GM10266 (cell line): ENCODE data around the gene DLL4.

Source experiments
- DNase-seq: peaks from one replicate; pipeline ENCODE4 v3.0.0; 2012; ENCODE audit errors: extremely low spot score
- CTCF ChIP-seq: IDR thresholded peaks from 2 replicates; pipeline ENCODE4 v1.5.1; 2012; ENCODE audit warnings: mild to moderate bottlenecking, low read depth; ENCODE audit not compliant: control insufficient read depth, insufficient read depth; ENCODE audit errors: missing control alignments

DLL4 gene

GRCh38 chr15:40941528-40942336 lies 12.6 kb downstream of the DLL4 start:
- TF ChIP-seq CTCF = peak; percentile 87
- DNase-seq = peak; percentile 94

GRCh38 chr15:40942337-40942854 lies 13.3 kb downstream of the DLL4 start:
- no peak for DNase-seq
- no peak for TF ChIP-seq CTCF

- TF ChIP-seq CTCF = no peak
- no peak for DNase-seq
Measured at GRCh38 chr15:40942878-40943277, 13.7 kb downstream of the DLL4 start.

- no peak for DNase-seq
- TF ChIP-seq CTCF = no peak
Measured at GRCh38 chr15:40943764-40944365, 14.7 kb downstream of the DLL4 start.

GRCh38 chr15:40944510-40945296 lies 15.6 kb downstream of the DLL4 start:
- TF ChIP-seq CTCF = no peak
- no peak for DNase-seq

GRCh38 chr15:40948706-40949473 lies 19.8 kb downstream of the DLL4 start:
- TF ChIP-seq CTCF = no peak
- no peak for DNase-seq
